Measurements from ENCODE around the gene PRR16.

DNA sequence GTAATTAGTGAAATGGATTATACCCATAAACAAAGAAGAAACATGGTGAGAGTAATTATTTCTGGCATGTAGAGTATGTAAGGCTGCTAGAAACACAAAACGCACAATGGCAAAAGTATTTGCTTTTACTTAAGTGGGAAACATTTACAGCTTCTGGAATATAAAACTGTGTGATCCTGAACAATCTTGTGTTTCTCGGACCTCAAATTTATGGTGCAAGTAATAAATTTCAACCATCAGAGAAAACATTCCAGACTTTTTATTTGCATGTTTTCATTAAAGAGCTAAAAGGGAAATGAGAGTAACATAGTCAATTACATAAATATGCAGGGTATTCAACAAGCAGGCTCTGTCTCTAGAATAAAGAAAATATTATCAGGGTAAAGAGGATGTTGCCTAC, 17.2 kb upstream of the PRR16 start:
- TF ChIP-seq, protein P1, sequence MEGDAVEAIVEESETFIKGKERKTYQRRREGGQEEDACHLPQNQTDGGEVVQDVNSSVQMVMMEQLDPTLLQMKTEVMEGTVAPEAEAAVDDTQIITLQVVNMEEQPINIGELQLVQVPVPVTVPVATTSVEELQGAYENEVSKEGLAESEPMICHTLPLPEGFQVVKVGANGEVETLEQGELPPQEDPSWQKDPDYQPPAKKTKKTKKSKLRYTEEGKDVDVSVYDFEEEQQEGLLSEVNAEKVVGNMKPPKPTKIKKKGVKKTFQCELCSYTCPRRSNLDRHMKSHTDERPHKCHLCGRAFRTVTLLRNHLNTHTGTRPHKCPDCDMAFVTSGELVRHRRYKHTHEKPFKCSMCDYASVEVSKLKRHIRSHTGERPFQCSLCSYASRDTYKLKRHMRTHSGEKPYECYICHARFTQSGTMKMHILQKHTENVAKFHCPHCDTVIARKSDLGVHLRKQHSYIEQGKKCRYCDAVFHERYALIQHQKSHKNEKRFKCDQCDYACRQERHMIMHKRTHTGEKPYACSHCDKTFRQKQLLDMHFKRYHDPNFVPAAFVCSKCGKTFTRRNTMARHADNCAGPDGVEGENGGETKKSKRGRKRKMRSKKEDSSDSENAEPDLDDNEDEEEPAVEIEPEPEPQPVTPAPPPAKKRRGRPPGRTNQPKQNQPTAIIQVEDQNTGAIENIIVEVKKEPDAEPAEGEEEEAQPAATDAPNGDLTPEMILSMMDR (IDR thresholded peaks at IDR 0.05): no peak
- TF ChIP-seq ZFX (IDR thresholded peaks at IDR 0.05; ENCODE audit: borderline replicate concordance): no peak

Data from 22Rv1 (cell line).